A673 (cell line): ENCODE data around the gene NSD1. TPM values are rescaled to one million over a fixed set of nuclear protein-coding genes. Genes with fewer than 3 reads are reported as not detected.

ENCODE experiments used
- BruUV-seq: library from RNA; stranded (reverse); fragments of 400-500 nt; replicated peaks from 2 replicates; lab custom pipeline; 2021; lab: Mats Ljungman, UMichigan
- CTCF ChIA-PET: fragments of 300-600 bp; sonication (Branson Sonifier 250); formaldehyde crosslinking; loops from one replicate; lab custom pipeline; 2022; ENCODE audit warnings: antibody characterized with exemption; lab: Charles Lee
- POLR2A ChIA-PET: fragments of 300-600 bp; sonication (Branson Sonifier 250); formaldehyde crosslinking; loops from one replicate; lab custom pipeline; 2022; ENCODE audit warnings: antibody characterized with exemption; ENCODE audit not compliant: low non-redundant PET; lab: Charles Lee
- DNase-seq: peaks from one replicate; pipeline ENCODE4 v3.0.0-alpha.2; 2015; ENCODE audit warnings: low spot score
- H3K27ac ChIP-seq: fragments of 200-600 bp; sonication (generic); 2 replicates; pipeline ENCODE4 v1.5.1; 2016; ENCODE audit warnings: mixed run types, low read depth, mild to moderate bottlenecking, mixed read lengths, antibody characterized with exemption, low read length; ENCODE audit not compliant: poor library complexity, severe bottlenecking
- H3K27me3 ChIP-seq: fragments of 200-600 bp; sonication (generic); replicated peaks from 2 replicates; pipeline ENCODE4 v1.6.1; 2017; ENCODE audit warnings: mixed run types, low read depth, mild to moderate bottlenecking, mixed read lengths, antibody characterized with exemption, low read length; ENCODE audit not compliant: insufficient read depth, poor library complexity
- H3K36me3 ChIP-seq: fragments of 200-600 bp; sonication (generic); 2 replicates; pipeline ENCODE4 v1.6.1; 2016; ENCODE audit warnings: mixed run types, mild to moderate bottlenecking, mixed read lengths, antibody characterized with exemption, low read length; ENCODE audit not compliant: insufficient read depth, poor library complexity, severe bottlenecking
- H3K4me1 ChIP-seq: fragments of 200-600 bp; sonication (generic); 2 replicates; pipeline ENCODE4 v1.6.1; 2017; ENCODE audit warnings: mixed run types, mild to moderate bottlenecking, mixed read lengths, antibody characterized with exemption, low read length; ENCODE audit not compliant: insufficient read depth, poor library complexity, severe bottlenecking
- H3K4me3 ChIP-seq: fragments of 200-600 bp; sonication (generic); 2 replicates; pipeline ENCODE4 v1.5.1; 2016; ENCODE audit warnings: low read depth, mixed run types, mild to moderate bottlenecking, mixed read lengths, low read length; ENCODE audit not compliant: poor library complexity, severe bottlenecking
- H3K9me3 ChIP-seq: fragments of 200-600 bp; sonication (generic); 2 replicates; pipeline ENCODE4 v1.6.1; 2016; ENCODE audit warnings: mixed run types, low read depth, mild to moderate bottlenecking, mixed read lengths, antibody characterized with exemption, low read length; ENCODE audit not compliant: poor library complexity, severe bottlenecking
- CTCF ChIP-seq: fragments of 300-800, 200-600 bp; sonication (generic); conservative IDR thresholded peaks from 2 replicates; pipeline ENCODE4 v1.5.1; 2017; ENCODE audit warnings: low read depth, mild to moderate bottlenecking, antibody characterized with exemption, low read length, moderate library complexity, mixed read lengths
- EZH2 ChIP-seq: fragments of 200-600 bp; sonication (generic); IDR thresholded peaks from 2 replicates; pipeline ENCODE4 v1.6.1; 2017; ENCODE audit warnings: borderline replicate concordance, low read depth, mild to moderate bottlenecking, mixed read lengths, antibody characterized with exemption, low read length; ENCODE audit not compliant: poor library complexity, severe bottlenecking
- intact Hi-C: fragments of 100-400 bp; cut with micrococcal nuclease; formaldehyde crosslinking; loops from one replicate; pipeline ENCODE4 v1.10.0; 2022; ENCODE audit not compliant: unreplicated experiment
- total RNA-seq: library from RNA; stranded (reverse); gene quantifications from 2 replicates; pipeline ENCODE4 v1.2.3, GENCODE V29; 2021

NSD1 gene
- total RNA-seq, 1 experiment from 2014 or later = 74.3 TPM

DNA sequence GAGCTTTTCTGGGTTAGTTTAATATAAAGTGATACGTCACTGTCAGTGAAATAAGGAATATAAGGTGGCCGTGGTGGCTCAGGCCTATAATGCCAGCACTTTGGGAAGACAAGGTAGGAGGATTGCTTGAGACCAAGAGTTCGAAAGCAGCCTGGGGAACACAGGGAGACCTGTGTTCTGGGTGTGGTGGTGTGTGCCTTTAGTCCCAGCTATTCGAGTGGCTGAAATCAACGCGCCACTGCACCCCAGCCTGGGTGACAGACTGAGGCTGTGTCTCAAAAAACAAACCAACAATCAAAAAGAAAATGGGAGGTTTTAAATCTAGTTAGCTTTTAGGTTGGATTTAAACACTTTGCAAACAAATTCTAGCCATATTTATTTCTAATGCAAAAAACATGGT is 53.1 kb downstream of the NSD1 start:
- H3K4me1 ChIP-seq = no peaks in the 10 kb centered on the region
- no peaks in the 10 kb centered on the region for H3K27me3 ChIP-seq
- ChIA-PET POLR2A (no interaction called here), CTCF (interaction anchor here (0.7 kb wide), 1 partner anchor 73 kb away, joined by 5 read pairs; no protein-coding TSS in a partner anchor)
- TF ChIP-seq CTCF (no peak), EZH2 (no peak)
- intact Hi-C loops = no loop called here
- no TSS peak for BruUV-seq
- no peak overlapping the region for H3K4me3 ChIP-seq
- H3K36me3 ChIP-seq = no peaks in the 10 kb centered on the region
- no peaks in the 10 kb centered on the region for H3K9me3 ChIP-seq
- H3K27ac ChIP-seq = no peak overlapping the region
- no peak for DNase-seq

DNA sequence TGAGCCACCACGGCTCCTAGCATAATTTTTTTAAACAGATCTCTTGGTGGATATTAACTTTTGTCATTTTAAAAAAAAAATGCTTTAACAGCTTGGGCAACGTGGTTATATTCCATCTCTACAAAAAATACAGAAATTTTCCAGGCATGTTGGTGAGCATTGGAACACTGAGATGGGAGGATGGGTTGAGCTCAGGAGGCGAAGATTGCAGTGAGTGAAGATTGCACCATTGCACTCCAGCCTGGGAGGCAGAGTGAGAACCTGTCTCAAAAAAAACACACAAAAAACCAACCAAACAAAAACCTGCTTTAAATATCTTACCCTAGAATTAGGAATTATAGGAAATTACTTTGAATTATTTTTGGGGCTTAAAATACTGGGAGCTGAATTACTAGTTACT is 55.2 kb downstream of the NSD1 start:
- Histone ChIP-seq H3K4me3 (no peak overlapping the region), H3K27me3 (no peaks in the 10 kb centered on the region), H3K4me1 (no peaks in the 10 kb centered on the region), H3K36me3 (no peaks in the 10 kb centered on the region), H3K9me3 (no peaks in the 10 kb centered on the region), H3K27ac (no peak overlapping the region)
- ChIA-PET CTCF (no interaction called here), POLR2A (no interaction called here)
- no TSS peak for BruUV-seq
- TF ChIP-seq EZH2 (no peak), CTCF (no peak)
- no peak for DNase-seq
- intact Hi-C loops = no loop called here

- intact Hi-C loops = no loop called here
- ChIA-PET POLR2A (no interaction called here), CTCF (no interaction called here)
- no peaks in the 10 kb centered on the region for H3K4me1 ChIP-seq
- no peaks in the 10 kb centered on the region for H3K36me3 ChIP-seq
- BruUV-seq = no TSS peak
- TF ChIP-seq CTCF (no peak), EZH2 (no peak)
- no peaks in the 10 kb centered on the region for H3K9me3 ChIP-seq
- no peaks in the 10 kb centered on the region for H3K27me3 ChIP-seq
- H3K4me3 ChIP-seq = no peak overlapping the region
- H3K27ac ChIP-seq = no peak overlapping the region
- no peak for DNase-seq
These were observed 55.8 kb downstream of the NSD1 start for GRCh38 chr5:177189416-177189815.
